B cell (primary cell): ENCODE results near the gene IRAK2. TPM values are rescaled to one million over a fixed set of nuclear protein-coding genes. Genes with fewer than 3 reads are reported as not detected.

Experiments used
- ATAC-seq: fragments of 200-7000 bp; cut with Tn5 transposase; one replicate; pipeline ENCODE4 v1.10.0; 2021; ENCODE audit warnings: low read depth, mild to moderate bottlenecking, moderate number of reproducible peaks, moderate library complexity
- CTCF ChIA-PET: fragments of 350-600 bp; sonication (Branson Sonifier 250); formaldehyde crosslinking; loops from one replicate; lab custom pipeline; 2021; ENCODE audit warnings: antibody characterized with exemption, inconsistent platforms; lab: Charles Lee
- POLR2A ChIA-PET: fragments of 350-600 bp; sonication (Branson Sonifier 250); formaldehyde crosslinking; loops from one replicate; lab custom pipeline; 2021; ENCODE audit warnings: antibody characterized with exemption; lab: Charles Lee
- DNase-seq: peaks from one replicate; pipeline ENCODE4 v3.0.0; 2013
- H2AFZ ChIP-seq: 2 replicates; pipeline ENCODE4 v1.6.1; 2012; ENCODE audit warnings: mild to moderate bottlenecking, low read depth, low read length; ENCODE audit not compliant: insufficient read depth, poor library complexity, severe bottlenecking
- H3K27ac ChIP-seq, 2 donors: 1 replicate in 1 of 2; 2 replicates in 1 of 2; pipeline ENCODE4 v1.5.1; 2012 to 2013; ENCODE audit warnings: low read length in 2 of 2, mild to moderate bottlenecking in 2 of 2, moderate library complexity in 1 of 2
- H3K27me3 ChIP-seq, 4 experiments: fragments of 200-600 bp in 1 of 4; sonication (generic) in 1 of 4; replicated peaks in 1 of 4; 1 replicate in 2 of 4; 2 replicates in 2 of 4; pipeline versions ENCODE4 v1.6.1 to v1.7.0; 2013 to 2016; ENCODE audit warnings: low read length in 3 of 4, mild to moderate bottlenecking in 2 of 4, mixed read lengths in 1 of 4, moderate library complexity in 1 of 4; ENCODE audit not compliant: insufficient read depth in 4 of 4, control insufficient read depth in 3 of 4; ENCODE audit errors: control extremely low read depth in 1 of 4
- H3K36me3 ChIP-seq, 2 experiments: replicated peaks in 1 of 2; 1 replicate in 1 of 2; 2 replicates in 1 of 2; pipeline versions ENCODE4 v1.6.1 to v1.7.1; 2013; ENCODE audit warnings: low read length in 1 of 2; ENCODE audit not compliant: insufficient read depth in 2 of 2, control insufficient read depth in 1 of 2; ENCODE audit errors: control extremely low read depth in 1 of 2, extremely low read depth in 1 of 2
- H3K4me1 ChIP-seq, 2 donors: fragments of 200-600 bp in 1 of 2; sonication (generic) in 1 of 2; 1 replicate in 1 of 2; 2 replicates in 1 of 2; pipeline versions ENCODE4 v1.5.1 to v1.6.1; 2013 to 2017; ENCODE audit warnings: low read length in 2 of 2; ENCODE audit not compliant: control insufficient read depth in 2 of 2, insufficient read depth in 2 of 2
- H3K4me2 ChIP-seq: replicated peaks from 2 replicates; pipeline ENCODE3; 2012; ENCODE audit warnings: mild to moderate bottlenecking, low read depth, low read length; ENCODE audit not compliant: poor library complexity, severe bottlenecking
- H3K4me3 ChIP-seq, 5 experiments: fragments of 200-600 bp in 1 of 5; sonication (generic) in 1 of 5; 1 replicate in 3 of 5; 2 replicates in 2 of 5; pipeline versions ENCODE4 v1.5.1 to v1.7.0; 2011 to 2016; ENCODE audit warnings: low read length in 4 of 5, mild to moderate bottlenecking in 4 of 5, low read depth in 2 of 5, control low read depth in 1 of 5, moderate library complexity in 1 of 5; ENCODE audit not compliant: insufficient read depth in 1 of 5; ENCODE audit errors: control extremely low read depth in 1 of 5, extremely low read depth in 1 of 5
- H3K79me2 ChIP-seq: fragments of 200-600 bp; sonication (generic); one replicate; pipeline ENCODE4 v1.6.0; 2016; ENCODE audit warnings: low read length; ENCODE audit not compliant: control insufficient read depth, insufficient read depth
- H3K9ac ChIP-seq: fragments of 200-600 bp; sonication (generic); 2 replicates; pipeline ENCODE4 v1.6.1; 2017; ENCODE audit warnings: mild to moderate bottlenecking, low read length, moderate library complexity
- H3K9me3 ChIP-seq, 3 donors: one replicate each; pipeline versions ENCODE4 v1.6.1 to v1.7.1; 2013; ENCODE audit warnings: low read length in 2 of 3; ENCODE audit not compliant: control insufficient read depth in 2 of 3, insufficient read depth in 1 of 3; ENCODE audit errors: control extremely low read depth in 1 of 3
- H4K20me1 ChIP-seq: 2 replicates; pipeline ENCODE4 v1.6.0; 2012; ENCODE audit warnings: mild to moderate bottlenecking, low read length; ENCODE audit not compliant: insufficient read depth, control insufficient read depth, poor library complexity, severe bottlenecking
- H3K27ac Mint-ChIP-seq: one replicate; pipeline ENCODE4 v1.8.0; 2021; ENCODE audit warnings: mixed read lengths
- H3K27me3 Mint-ChIP-seq: one replicate; pipeline ENCODE4 v1.8.0; 2021; ENCODE audit warnings: mixed read lengths
- H3K4me1 Mint-ChIP-seq: one replicate; pipeline ENCODE4 v1.8.0; 2021; ENCODE audit warnings: mixed read lengths
- H3K4me3 Mint-ChIP-seq: one replicate; pipeline ENCODE4 v1.8.0; 2021; ENCODE audit warnings: mixed read lengths
- H3K9me3 Mint-ChIP-seq: one replicate; pipeline ENCODE4 v1.8.0; 2022; ENCODE audit warnings: mixed read lengths; ENCODE audit not compliant: insufficient read depth
- CTCF ChIP-seq: fragments of 200-600 bp; IDR thresholded peaks from one replicate; pipeline ENCODE4 v1.8.0; 2022; ENCODE audit warnings: antibody characterized with exemption, mild to moderate bottlenecking
- EZH2 ChIP-seq: IDR thresholded peaks from 2 replicates; pipeline ENCODE4 v1.6.1; 2012; ENCODE audit warnings: borderline replicate concordance, low read depth, mild to moderate bottlenecking, moderate library complexity, low read length; ENCODE audit not compliant: insufficient read depth, poor library complexity, severe bottlenecking
- WGBS: methylation state at CpG from one replicate; pipeline ENCODE4 v1.1.5; 2013; ENCODE audit warnings: missing lambda C conversion rate; ENCODE audit not compliant: insufficient coverage; 5-methylcytosine and 5-hydroxymethylcytosine counted together
- intact Hi-C: fragments of 100-400 bp; cut with micrococcal nuclease; formaldehyde crosslinking; loops from one replicate; pipeline ENCODE4 v1.10.0; 2022
- polyA plus RNA-seq: library from polyadenylated mRNA; depleted of rRNA; stranded (reverse); fragments of >200 nt; gene quantifications from 2 replicates; pipeline ENCODE4 v1.2.3, GENCODE V29; 2012
- total RNA-seq, 2 donors: library from RNA; stranded (reverse); fragments of 120-200 nt in 1 of 2; gene quantifications; 1 replicate in 1 of 2; 2 replicates in 1 of 2; pipeline versions ENCODE4 v1.2.3 to v1.2.4, GENCODE V29; 2013 to 2022

Gene IRAK2
- total and polyA plus RNA-seq, 2 donors (not counting 1 experiment from before 2014, with no cell fraction given) = 11.8 to 23.2 TPM

GRCh38 chr3:10268116-10268515 lies 103.4 kb downstream of the IRAK2 start:
- no peaks in the 10 kb centered on the region for H3K27me3 ChIP-seq
- H3K9me3 Mint-ChIP-seq = no peaks in the 10 kb centered on the region
- POLR2A ChIA-PET = no interaction called here
- no peak overlapping the region for H3K27ac Mint-ChIP-seq
- no peak overlapping the region for H3K4me2 ChIP-seq
- H3K4me3 ChIP-seq = no peak overlapping the region
- intact Hi-C loops = no loop called here
- H3K4me1 ChIP-seq = peaks cover 7 to 9% of the 10 kb centered on the region in 2 donors
- H3K79me2 ChIP-seq = peaks cover 99% of the 10 kb centered on the region
- H3K27ac ChIP-seq = no peak overlapping the region
- no peak overlapping the region for H3K9ac ChIP-seq
- H3K27me3 Mint-ChIP-seq = no peaks in the 10 kb centered on the region
- no peaks in the 10 kb centered on the region for H3K9me3 ChIP-seq
- ATAC-seq (no peak), DNase-seq (no peak)
- TF ChIP-seq EZH2 (no peak), CTCF (no peak)
- H3K4me1 Mint-ChIP-seq = peaks cover 34% of the 10 kb centered on the region
- CTCF ChIA-PET = no interaction called here
- H3K4me3 Mint-ChIP-seq = no peak overlapping the region
- peaks cover 12 to 80% of the 10 kb centered on the region in 2 experiments for H3K36me3 ChIP-seq
- H2AFZ ChIP-seq = no peak overlapping the region
- H4K20me1 ChIP-seq = peaks cover 74% of the 10 kb centered on the region

GRCh38 chr3:10268930-10269329 lies 104.2 kb downstream of the IRAK2 start:
- no peak overlapping the region for H3K9ac ChIP-seq
- no peak overlapping the region for H3K4me3 Mint-ChIP-seq
- no peak overlapping the region for H3K4me2 ChIP-seq
- no peaks in the 10 kb centered on the region for H3K27me3 Mint-ChIP-seq
- 100% methylated on average over 5 of the region's 5 CpGs for WGBS
- H3K36me3 ChIP-seq = peaks cover 10 to 77% of the 10 kb centered on the region in 2 experiments
- H3K9me3 ChIP-seq = no peaks in the 10 kb centered on the region
- intact Hi-C loops = no loop called here
- TF ChIP-seq CTCF (no peak), EZH2 (no peak)
- ATAC-seq = no peak
- H3K27ac Mint-ChIP-seq = no peak overlapping the region
- no peak overlapping the region for H3K4me3 ChIP-seq
- CTCF ChIA-PET = interaction anchor here (1.2 kb wide), 1 partner anchor 11 kb away, joined by 3 read pairs; no protein-coding TSS in a partner anchor
- peaks cover 99% of the 10 kb centered on the region for H3K79me2 ChIP-seq
- DNase-seq = no peak
- H3K27ac ChIP-seq = no peak overlapping the region
- H3K4me1 Mint-ChIP-seq = peaks cover 34% of the 10 kb centered on the region
- H3K27me3 ChIP-seq = no peaks in the 10 kb centered on the region
- POLR2A ChIA-PET = no interaction called here
- peaks cover 73% of the 10 kb centered on the region for H4K20me1 ChIP-seq
- no peak overlapping the region for H2AFZ ChIP-seq
- H3K4me1 ChIP-seq = peaks cover 12 to 15% of the 10 kb centered on the region in 2 donors
- no peaks in the 10 kb centered on the region for H3K9me3 Mint-ChIP-seq
